Dermis lymphatic vessel endothelial cell (primary cell): ENCODE results near the gene PINLYP. TPM values are rescaled to one million over a fixed set of nuclear protein-coding genes. Genes with fewer than 3 reads are reported as not detected.

Source experiments
- total RNA-seq: library from RNA; depleted of rRNA; stranded (reverse); fragments of >200 nt; gene quantifications from 2 replicates; pipeline ENCODE4 v1.2.1, GENCODE V29; 2014

The PINLYP gene
- 2.2 and 5.9 TPM in 2 replicates for total RNA-seq

GRCh38 chr19:43575156-43575950 is at the start of gene PINLYP, which contains the start of gene XRCC1:
Gene PINLYP (plus strand): TSS chr19:43575801. CDS start chr19:43577192, 1,391 bp downstream.
Gene XRCC1 (minus strand): TSS chr19:43575527. CDS start chr19:43575458, 69 bp downstream.

GRCh38 chr19:43526884-43527859 is 48.4 kb upstream of the PINLYP start, which contains the start of gene ETHE1:
Gene ETHE1 (minus strand): TSS chr19:43527201. CDS start chr19:43527177, 24 bp downstream.

GRCh38 chr19:43532962-43533545 is 42.5 kb upstream of the PINLYP start, which contains the start of gene ZNF575:
Gene ZNF575 (plus strand): TSS chr19:43533188. CDS start chr19:43534423, 1,235 bp downstream.

GRCh38 chr19:43595999-43596841 is 20.6 kb downstream of the PINLYP start, which contains the start of the genes IRGQ and ZNF576:
Gene IRGQ (minus strand): TSS chr19:43596134. CDS start chr19:43595338, 796 bp downstream.
Gene ZNF576 (plus strand): TSS chr19:43596595. CDS start chr19:43597109, 514 bp downstream.

GRCh38 chr19:43611788-43612187 is 36.2 kb downstream of the PINLYP start, which contains the start of gene SRRM5:
Gene SRRM5 (plus strand): TSS chr19:43612088. CDS start chr19:43612122, 34 bp downstream.

GRCh38 chr19:43619262-43620060 is 43.9 kb downstream of the PINLYP start, which contains the start of gene ZNF428:
Gene ZNF428 (minus strand): TSS chr19:43619629. CDS start chr19:43614304, 5,325 bp downstream.

Other genes starting within 250 kb of the PINLYP start
- under 0.01 and 0.09 TPM in 2 replicates for gene CD177, start 222.1 kb upstream of the PINLYP start, total RNA-seq
- gene TEX101, start 160.9 kb upstream of the PINLYP start, total RNA-seq: not detected in 2 replicates
- gene LYPD3, start 110.2 kb upstream of the PINLYP start, total RNA-seq: 0.17 and 1.1 TPM in 2 replicates
- 48.6 and 55.4 TPM in 2 replicates for gene PHLDB3, start 71.1 kb upstream of the PINLYP start, total RNA-seq
- gene ETHE1, start 48.6 kb upstream of the PINLYP start, total RNA-seq: 86.1 and 119 TPM in 2 replicates
- gene ZNF575, start 42.6 kb upstream of the PINLYP start, total RNA-seq: 0.09 and 0.11 TPM in 2 replicates
- gene XRCC1, start 274 bp upstream of the PINLYP start, total RNA-seq: 13.2 and 14.4 TPM in 2 replicates
- 24.1 and 26.8 TPM in 2 replicates for gene IRGQ, start 20.3 kb downstream of the PINLYP start, total RNA-seq
- 7.2 and 7.3 TPM in 2 replicates for gene ZNF576, start 20.8 kb downstream of the PINLYP start, total RNA-seq
- gene SRRM5, start 36.3 kb downstream of the PINLYP start, total RNA-seq: under 0.01 TPM in 1 of 2 replicates, not detected in the other
- gene ZNF428, start 43.8 kb downstream of the PINLYP start, total RNA-seq: 63.6 and 69.0 TPM in 2 replicates
- 9.4 and 11.1 TPM in 2 replicates for gene CADM4, start 64.0 kb downstream of the PINLYP start, total RNA-seq
- gene PLAUR, start 94.4 kb downstream of the PINLYP start, total RNA-seq: 4.0 and 5.4 TPM in 2 replicates
- gene IRGC, start 140.3 kb downstream of the PINLYP start, total RNA-seq: not detected in 2 replicates
- 3.8 and 5.4 TPM in 2 replicates for gene SMG9, start 179.2 kb downstream of the PINLYP start, total RNA-seq
- gene KCNN4, start 205.2 kb downstream of the PINLYP start, total RNA-seq: 0.11 TPM in 1 of 2 replicates, not detected in the other
- 0.22 and 0.43 TPM in 2 replicates for gene LYPD5, start 226.6 kb downstream of the PINLYP start, total RNA-seq